HepG2 (cell line): ENCODE data around the gene OCSTAMP. TPM values are rescaled to one million over a fixed set of nuclear protein-coding genes. Genes with fewer than 3 reads are reported as not detected.

ENCODE experiments used
- ATAC-seq: fragments of 200-7000 bp; cut with Tn5 transposase; 3 replicates; pipeline ENCODE4 v1.9.1; 2020; ENCODE audit warnings: mild to moderate bottlenecking, moderate library complexity
- BruUV-seq: library from RNA; stranded (reverse); fragments of 400-500 nt; replicated peaks from 2 replicates; lab custom pipeline; 2021; lab: Mats Ljungman, UMichigan
- CTCF ChIA-PET: fragments of 300-600 bp; formaldehyde crosslinking; extraction: SDS; loops from one replicate; lab custom pipeline; 2021; ENCODE audit warnings: low total read pairs, inconsistent platforms, low intra/inter-chr PET ratio; lab: Yijun Ruan, JAX
- POLR2A ChIA-PET: fragments of 350-600 bp; sonication (Branson Sonifier 250); formaldehyde crosslinking; loops from one replicate; lab custom pipeline; 2020; ENCODE audit warnings: antibody characterized with exemption, inconsistent platforms; lab: Yijun Ruan, JAX
- DNase-seq: peaks from one replicate; pipeline ENCODE4 v3.0.0-alpha.2; 2015; ENCODE audit warnings: low spot score
- FAIRE-seq: peaks from 3 replicates; lab custom pipeline; 2011; peaks lifted over from hg19 to GRCh38; lab: Jason Lieb, UNC
- H2AFZ ChIP-seq: one replicate; pipeline ENCODE4 v1.6.1; 2011; ENCODE audit warnings: low read length, inconsistent platforms
- H3K27ac ChIP-seq: fragments of 300-600 bp; 3 replicates; pipeline ENCODE4 v1.8.0; 2011; ENCODE audit warnings: mixed run types, mild to moderate bottlenecking, mixed read lengths, low read length, inconsistent platforms; ENCODE audit not compliant: insufficient read depth; ENCODE audit errors: extremely low read length
- H3K27me3 ChIP-seq, 2 experiments: fragments of 200-600 bp in 1 of 2; 2 replicates in 1 of 2; 3 replicates in 1 of 2; pipeline versions ENCODE4 v1.6.0 to v1.8.0; 2011; ENCODE audit warnings: low read length in 2 of 2, mild to moderate bottlenecking in 2 of 2, moderate library complexity in 2 of 2, inconsistent platforms in 1 of 2; ENCODE audit not compliant: insufficient read depth in 2 of 2, control insufficient read depth in 1 of 2
- H3K36me3 ChIP-seq, 2 experiments: fragments of 200-600 bp in 1 of 2; replicated peaks in 1 of 2; 2 replicates in 1 of 2; 3 replicates in 1 of 2; pipeline versions ENCODE4 v1.5.1 to v1.8.0; 2011; ENCODE audit warnings: low read length in 2 of 2, inconsistent platforms in 1 of 2; ENCODE audit not compliant: insufficient read depth in 2 of 2, control insufficient read depth in 1 of 2
- H3K4me1 ChIP-seq: 2 replicates; pipeline ENCODE4 v1.5.1; 2012; ENCODE audit warnings: low read length, inconsistent platforms; ENCODE audit not compliant: insufficient read depth
- H3K4me2 ChIP-seq: 2 replicates; pipeline ENCODE4 v1.6.0; 2011; ENCODE audit warnings: low read depth, low read length, inconsistent platforms
- H3K4me3 ChIP-seq, 3 experiments: fragments of 200-600 bp in 1 of 3; sonication (generic), shearing (Covaris generic) in 1 of 3; replicated peaks in 1 of 3; 2 replicates each; pipeline ENCODE4 v1.5.1; 2011 to 2016; ENCODE audit warnings: low read length in 3 of 3, inconsistent platforms in 2 of 3, low read depth in 2 of 3, mild to moderate bottlenecking in 2 of 3, control low read depth in 1 of 3, mixed read lengths in 1 of 3; ENCODE audit not compliant: insufficient read depth in 1 of 3
- H3K79me2 ChIP-seq: one replicate; pipeline ENCODE4 v1.6.1; 2011; ENCODE audit warnings: low read length, inconsistent platforms; ENCODE audit not compliant: insufficient read depth
- H3K9ac ChIP-seq: 2 replicates; pipeline ENCODE4 v1.6.0; 2011; ENCODE audit warnings: mild to moderate bottlenecking, low read depth, low read length, inconsistent platforms; ENCODE audit not compliant: insufficient read depth
- H3K9me3 ChIP-seq: 2 replicates; pipeline ENCODE4 v1.5.1; 2012; ENCODE audit warnings: mild to moderate bottlenecking, low read length
- H4K20me1 ChIP-seq: 2 replicates; pipeline ENCODE4 v1.6.0; 2011; ENCODE audit warnings: inconsistent platforms, mild to moderate bottlenecking, low read length, moderate library complexity; ENCODE audit not compliant: insufficient read depth
- CBX1 ChIP-seq: IDR thresholded peaks from one replicate; pipeline ENCODE4 v1.6.1; 2016; ENCODE audit warnings: antibody characterized with exemption, low read depth
- FOXA1 ChIP-seq, 2 experiments: fragments of 450-650 bp in 1 of 2; sonication (generic) in 1 of 2; formaldehyde crosslinking in 1 of 2; IDR thresholded peaks; 2 replicates each; pipeline versions ENCODE4 v1.4.0 to v1.6.1; 2016 to 2020; ENCODE audit warnings: missing genetic modification reagents in 1 of 2
- KDM4B ChIP-seq: sonication (generic); formaldehyde crosslinking; IDR thresholded peaks from 2 replicates; pipeline ENCODE4 v1.4.0; 2020; ENCODE audit warnings: missing genetic modification reagents
- MBD4 ChIP-seq: IDR thresholded peaks from 2 replicates; pipeline ENCODE4 v1.6.1; 2012; ENCODE audit warnings: low read length, inconsistent platforms, borderline replicate concordance
- RAD51 ChIP-seq: fragments of 450-650 bp; IDR thresholded peaks from 2 replicates; pipeline ENCODE4 v1.6.1; 2016; ENCODE audit warnings: borderline replicate concordance
- TBX2 ChIP-seq: sonication (generic); formaldehyde crosslinking; IDR thresholded peaks from 2 replicates; pipeline ENCODE4 v1.5.0; 2020; ENCODE audit warnings: missing genetic modification reagents, mild to moderate bottlenecking, borderline replicate concordance
- ZFP36L1 ChIP-seq: sonication (generic); formaldehyde crosslinking; IDR thresholded peaks from 2 replicates; pipeline ENCODE4 v1.8.0; 2022; ENCODE audit warnings: mild to moderate bottlenecking, missing genetic modification reagents, moderate library complexity
- ZNF282 ChIP-seq: fragments of 450-650 bp; IDR thresholded peaks from 2 replicates; pipeline ENCODE4 v1.6.1; 2018; ENCODE audit not compliant: partially characterized antibody
- ZNF383 ChIP-seq: sonication (generic); formaldehyde crosslinking; IDR thresholded peaks from 2 replicates; pipeline ENCODE4 v1.4.0; 2020; ENCODE audit warnings: missing genetic modification reagents, mild to moderate bottlenecking, borderline replicate concordance
- ZNF446 ChIP-seq: sonication (generic); formaldehyde crosslinking; IDR thresholded peaks from 2 replicates; pipeline ENCODE4 v1.5.0; 2020; ENCODE audit warnings: mild to moderate bottlenecking, missing genetic modification reagents
- ZNF619 ChIP-seq: sonication (generic); formaldehyde crosslinking; IDR thresholded peaks from 2 replicates; pipeline ENCODE4 v1.4.0; 2020; ENCODE audit warnings: mild to moderate bottlenecking, missing genetic modification reagents
- ZNF720 ChIP-seq: sonication (generic); formaldehyde crosslinking; IDR thresholded peaks from 2 replicates; pipeline ENCODE4 v1.4.0; 2020; ENCODE audit warnings: missing genetic modification reagents
- WGBS: methylation state at CpG from one replicate; pipeline ENCODE4 v1.1.6; 2017; ENCODE audit warnings: low lambda C conversion rate; 5-methylcytosine and 5-hydroxymethylcytosine counted together
- in situ Hi-C: cut with HindIII; loops from 2 replicates; pipeline ENCODE4 v1.10.0; 2017; ENCODE audit warnings: low pct_unique_long_range_greater_than_20kb; ENCODE audit not compliant: extremely low pct_ligation_motif_present
- intact Hi-C: fragments of 100-400 bp; cut with micrococcal nuclease; formaldehyde crosslinking; loops from one replicate; pipeline ENCODE4 v1.10.0; 2022; ENCODE audit not compliant: unreplicated experiment
- polyA plus RNA-seq, 8 experiments: library from polyadenylated mRNA; depleted of rRNA in 3 of 8; stranded (reverse) in 7 of 8; unstranded in 1 of 8; fragments of >200 nt; fragmentation: Illumina TruSeq in 4 of 8; extraction: Trizol in 4 of 8; gene quantifications; 2 replicates each; pipeline versions ENCODE4 v1.2.1 to v1.2.3, GENCODE V29; 2011 to 2016; ENCODE audit warnings: low read depth in 4 of 8, missing spikeins in 1 of 8, mixed read lengths in 1 of 8; ENCODE audit not compliant: insufficient read depth in 1 of 8
- total RNA-seq, 5 experiments: library from RNA; depleted of rRNA; stranded (reverse); fragments of >200 nt; fragmentation: Illumina TruSeq; extraction: Trizol; gene quantifications; 2 replicates each; pipeline ENCODE4 v1.2.3, GENCODE V29; 2016; ENCODE audit warnings: low read depth in 1 of 5
- TF ChIP-seq, protein P1 (sequence below), 2 experiments: sonication (generic) in 1 of 2; formaldehyde crosslinking in 1 of 2; IDR thresholded peaks; 2 replicates each; pipeline versions ENCODE4 v1.5.1 to v1.6.1; 2011 to 2020; ENCODE audit warnings: borderline replicate concordance in 1 of 2, low read depth in 1 of 2, low read length in 1 of 2, mild to moderate bottlenecking in 1 of 2, missing genetic modification reagents in 1 of 2, moderate library complexity in 1 of 2
- TF ChIP-seq, protein P2 (sequence below): IDR thresholded peaks from 2 replicates; pipeline ENCODE4 v1.6.1; 2016; ENCODE audit warnings: missing compliant biosample characterization, missing genetic modification reagents, borderline replicate concordance
- TF ChIP-seq, protein P3 (sequence below): sonication (generic); formaldehyde crosslinking; IDR thresholded peaks from 2 replicates; pipeline ENCODE4 v1.8.0; 2022; ENCODE audit warnings: mild to moderate bottlenecking, missing genetic modification reagents, moderate library complexity
- TF ChIP-seq, protein P4 (sequence below): sonication (generic); formaldehyde crosslinking; IDR thresholded peaks from 2 replicates; pipeline ENCODE4 v1.8.1; 2022; ENCODE audit warnings: low read depth, mild to moderate bottlenecking, missing genetic modification reagents
- TF ChIP-seq, protein P5 (sequence below): sonication (generic); formaldehyde crosslinking; IDR thresholded peaks from 2 replicates; pipeline ENCODE4 v1.8.0; 2023; ENCODE audit warnings: mild to moderate bottlenecking, missing genetic modification reagents

The OCSTAMP gene
- total and polyA plus RNA-seq, 2 of the 13 experiments (the other 11 are each of a cell fraction or from before 2014, with no cell fraction given) = not detected

DNA sequence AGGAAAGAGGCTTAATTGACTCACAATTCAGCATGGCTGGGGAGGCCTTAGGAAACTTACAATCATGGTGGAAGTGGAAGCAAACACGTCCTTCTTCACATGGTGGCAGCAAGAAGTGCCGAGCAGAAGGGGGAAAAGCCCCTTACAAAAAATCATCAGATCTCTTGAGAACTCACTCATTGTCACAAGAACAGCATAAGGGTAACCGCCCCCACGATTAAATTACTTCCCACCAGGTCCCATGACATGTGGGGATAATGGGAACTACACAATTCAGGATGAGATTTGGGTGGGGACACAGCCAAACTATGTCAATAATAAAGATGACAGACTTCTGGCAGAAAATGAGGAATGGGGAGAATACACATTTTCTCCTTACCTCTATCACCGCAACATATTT is 20.5 kb upstream of the OCSTAMP start:
- in situ Hi-C loops = no loop called here
- Histone ChIP-seq H4K20me1 (no peaks in the 10 kb centered on the region), H3K4me2 (no peak overlapping the region), H2AFZ (no peak overlapping the region), H3K79me2 (no peaks in the 10 kb centered on the region), H3K27me3 (no peaks in the 10 kb centered on the region), H3K4me3 (no peak overlapping the region), H3K27ac (no peak overlapping the region), H3K4me1 (peaks cover 15% of the 10 kb centered on the region), H3K36me3 (peaks cover 7 to 8% of the 10 kb centered on the region in 2 experiments; a peak in 3 of 5 replicates), H3K9me3 (no peaks in the 10 kb centered on the region), H3K9ac (no peak overlapping the region)
- BruUV-seq = no TSS peak
- no peak for FAIRE-seq
- ChIA-PET CTCF (no interaction called here), POLR2A (no interaction called here)
- ATAC-seq = no peak
- no peak for DNase-seq
- WGBS = 72% methylated on average over 5 of the region's 5 CpGs
- intact Hi-C loops = no loop called here
- TF ChIP-seq, protein P1, sequence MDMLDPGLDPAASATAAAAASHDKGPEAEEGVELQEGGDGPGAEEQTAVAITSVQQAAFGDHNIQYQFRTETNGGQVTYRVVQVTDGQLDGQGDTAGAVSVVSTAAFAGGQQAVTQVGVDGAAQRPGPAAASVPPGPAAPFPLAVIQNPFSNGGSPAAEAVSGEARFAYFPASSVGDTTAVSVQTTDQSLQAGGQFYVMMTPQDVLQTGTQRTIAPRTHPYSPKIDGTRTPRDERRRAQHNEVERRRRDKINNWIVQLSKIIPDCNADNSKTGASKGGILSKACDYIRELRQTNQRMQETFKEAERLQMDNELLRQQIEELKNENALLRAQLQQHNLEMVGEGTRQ (IDR thresholded peaks at IDR 0.05; ENCODE audit: low read depth, low read length) = no peak
- TF ChIP-seq, protein P1 (CRISPR knock-in tag; IDR thresholded peaks at IDR 0.05; ENCODE audit: borderline replicate concordance) = no peak
- TF ChIP-seq CBX1 = no peak
- no peak for TF ChIP-seq RAD51
- TF ChIP-seq MBD4 = no peak
- no peak for TF ChIP-seq ZNF282
- no peak for TF ChIP-seq ZNF446 (CRISPR knock-in tag)
- TF ChIP-seq, protein P2, sequence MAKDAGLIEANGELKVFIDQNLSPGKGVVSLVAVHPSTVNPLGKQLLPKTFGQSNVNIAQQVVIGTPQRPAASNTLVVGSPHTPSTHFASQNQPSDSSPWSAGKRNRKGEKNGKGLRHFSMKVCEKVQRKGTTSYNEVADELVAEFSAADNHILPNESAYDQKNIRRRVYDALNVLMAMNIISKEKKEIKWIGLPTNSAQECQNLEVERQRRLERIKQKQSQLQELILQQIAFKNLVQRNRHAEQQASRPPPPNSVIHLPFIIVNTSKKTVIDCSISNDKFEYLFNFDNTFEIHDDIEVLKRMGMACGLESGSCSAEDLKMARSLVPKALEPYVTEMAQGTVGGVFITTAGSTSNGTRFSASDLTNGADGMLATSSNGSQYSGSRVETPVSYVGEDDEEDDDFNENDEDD (CRISPR knock-in tag) = no peak
- no peak for TF ChIP-seq KDM4B (CRISPR knock-in tag)
- no peak for TF ChIP-seq ZNF383
- TF ChIP-seq, protein P3, sequence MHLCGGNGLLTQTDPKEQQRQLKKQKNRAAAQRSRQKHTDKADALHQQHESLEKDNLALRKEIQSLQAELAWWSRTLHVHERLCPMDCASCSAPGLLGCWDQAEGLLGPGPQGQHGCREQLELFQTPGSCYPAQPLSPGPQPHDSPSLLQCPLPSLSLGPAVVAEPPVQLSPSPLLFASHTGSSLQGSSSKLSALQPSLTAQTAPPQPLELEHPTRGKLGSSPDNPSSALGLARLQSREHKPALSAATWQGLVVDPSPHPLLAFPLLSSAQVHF (CRISPR knock-in tag) = no peak
- no peak for TF ChIP-seq ZFP36L1 (CRISPR knock-in tag)
- TF ChIP-seq, protein P4, sequence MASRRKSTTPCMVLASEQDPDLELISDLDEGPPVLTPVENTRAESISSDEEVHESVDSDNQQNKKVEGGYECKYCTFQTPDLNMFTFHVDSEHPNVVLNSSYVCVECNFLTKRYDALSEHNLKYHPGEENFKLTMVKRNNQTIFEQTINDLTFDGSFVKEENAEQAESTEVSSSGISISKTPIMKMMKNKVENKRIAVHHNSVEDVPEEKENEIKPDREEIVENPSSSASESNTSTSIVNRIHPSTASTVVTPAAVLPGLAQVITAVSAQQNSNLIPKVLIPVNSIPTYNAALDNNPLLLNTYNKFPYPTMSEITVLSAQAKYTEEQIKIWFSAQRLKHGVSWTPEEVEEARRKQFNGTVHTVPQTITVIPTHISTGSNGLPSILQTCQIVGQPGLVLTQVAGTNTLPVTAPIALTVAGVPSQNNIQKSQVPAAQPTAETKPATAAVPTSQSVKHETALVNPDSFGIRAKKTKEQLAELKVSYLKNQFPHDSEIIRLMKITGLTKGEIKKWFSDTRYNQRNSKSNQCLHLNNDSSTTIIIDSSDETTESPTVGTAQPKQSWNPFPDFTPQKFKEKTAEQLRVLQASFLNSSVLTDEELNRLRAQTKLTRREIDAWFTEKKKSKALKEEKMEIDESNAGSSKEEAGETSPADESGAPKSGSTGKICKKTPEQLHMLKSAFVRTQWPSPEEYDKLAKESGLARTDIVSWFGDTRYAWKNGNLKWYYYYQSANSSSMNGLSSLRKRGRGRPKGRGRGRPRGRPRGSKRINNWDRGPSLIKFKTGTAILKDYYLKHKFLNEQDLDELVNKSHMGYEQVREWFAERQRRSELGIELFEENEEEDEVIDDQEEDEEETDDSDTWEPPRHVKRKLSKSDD (CRISPR knock-in tag) = no peak
- TF ChIP-seq FOXA1 (IDR thresholded peaks at IDR 0.05) = no peak
- TF ChIP-seq FOXA1 (CRISPR knock-in tag; IDR thresholded peaks at IDR 0.05) = no peak
- TF ChIP-seq ZNF619 (CRISPR knock-in tag) = no peak
- TF ChIP-seq, protein P5, sequence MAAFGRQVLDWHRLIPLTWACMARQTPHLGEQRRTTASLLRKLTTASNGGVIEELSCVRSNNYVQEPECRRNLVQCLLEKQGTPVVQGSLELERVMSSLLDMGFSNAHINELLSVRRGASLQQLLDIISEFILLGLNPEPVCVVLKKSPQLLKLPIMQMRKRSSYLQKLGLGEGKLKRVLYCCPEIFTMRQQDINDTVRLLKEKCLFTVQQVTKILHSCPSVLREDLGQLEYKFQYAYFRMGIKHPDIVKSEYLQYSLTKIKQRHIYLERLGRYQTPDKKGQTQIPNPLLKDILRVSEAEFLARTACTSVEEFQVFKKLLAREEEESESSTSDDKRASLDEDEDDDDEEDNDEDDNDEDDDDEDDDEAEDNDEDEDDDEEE (CRISPR knock-in tag) = no peak
- TF ChIP-seq TBX2 (CRISPR knock-in tag) = no peak
- TF ChIP-seq ZNF720 = no peak
